H1 (cell line): Measurements from ENCODE around the gene ANGEL2. TPM values are rescaled to one million over a fixed set of nuclear protein-coding genes. Genes with fewer than 3 reads are reported as not detected.
A peak's percentile ranks its signal among the peaks of the same experiment; 100 is the strongest.

Experiments used
- CTCF ChIA-PET: fragments of 300-600 bp; sonication (Branson Sonifier 250); formaldehyde crosslinking; loops from one replicate; lab custom pipeline; 2021; ENCODE audit not compliant: partially characterized antibody; lab: Charles Lee
- POLR2A ChIA-PET: fragments of 300-600 bp; sonication (Branson Sonifier 250); formaldehyde crosslinking; loops from one replicate; lab custom pipeline; 2021; ENCODE audit warnings: inconsistent platforms; ENCODE audit not compliant: partially characterized antibody; lab: Charles Lee
- DNase-seq, 2 experiments: peaks; one replicate each; pipeline versions ENCODE4 v3.0.0 to v3.0.0-alpha.2; 2010 to 2022; ENCODE audit warnings: low spot score in 2 of 2, low read depth in 1 of 2, mixed read lengths in 1 of 2
- FAIRE-seq: peaks from 2 replicates; lab custom pipeline; 2011; peaks lifted over from hg19 to GRCh38; lab: Jason Lieb, UNC
- H2AFZ ChIP-seq: 2 replicates; pipeline ENCODE4 v1.8.1; 2012; ENCODE audit warnings: low read length, inconsistent platforms
- H2AK5ac ChIP-seq: 2 replicates; pipeline ENCODE4 v1.6.1; 2013; ENCODE audit warnings: low read depth, low read length
- H2BK120ac ChIP-seq: replicated peaks from 2 replicates; pipeline ENCODE3; 2013; ENCODE audit warnings: low read depth, low read length, inconsistent platforms
- H2BK12ac ChIP-seq: 2 replicates; pipeline ENCODE4 v1.6.1; 2013; ENCODE audit warnings: low read depth, low read length
- H2BK15ac ChIP-seq: 2 replicates; pipeline ENCODE4 v1.6.1; 2013; ENCODE audit warnings: low read length
- H2BK20ac ChIP-seq: 2 replicates; pipeline ENCODE4 v1.6.1; 2013; ENCODE audit warnings: low read length
- H2BK5ac ChIP-seq: 2 replicates; pipeline ENCODE4 v1.6.1; 2013; ENCODE audit warnings: low read depth, low read length
- H3K14ac ChIP-seq: 2 replicates; pipeline ENCODE4 v1.6.1; 2013; ENCODE audit warnings: inconsistent platforms; ENCODE audit not compliant: insufficient read length
- H3K18ac ChIP-seq: 2 replicates; pipeline ENCODE4 v1.6.1; 2013; ENCODE audit warnings: low read length; ENCODE audit errors: extremely low read depth
- H3K23ac ChIP-seq: 2 replicates; pipeline ENCODE4 v1.6.1; 2013; ENCODE audit warnings: inconsistent platforms; ENCODE audit not compliant: insufficient read length
- H3K23me2 ChIP-seq: 2 replicates; pipeline ENCODE4 v1.6.1; 2013; ENCODE audit warnings: low read depth, low read length
- H3K27ac ChIP-seq: 2 replicates; pipeline ENCODE4 v1.6.1; 2011; ENCODE audit warnings: low read depth, low read length, inconsistent platforms
- H3K27me3 ChIP-seq, 4 experiments: replicated peaks in 1 of 4; 1 replicate in 1 of 4; 2 replicates in 3 of 4; pipeline versions ENCODE4 v1.6.1 to v1.8.1; 2011 to 2013; ENCODE audit warnings: low read length in 3 of 4, mild to moderate bottlenecking in 3 of 4, inconsistent platforms in 2 of 4, mixed read lengths in 2 of 4, moderate library complexity in 1 of 4; ENCODE audit not compliant: control insufficient read depth in 3 of 4, insufficient read depth in 3 of 4; ENCODE audit errors: extremely low read depth in 1 of 4
- H3K36me3 ChIP-seq, 4 experiments: 2 replicates each; pipeline versions ENCODE4 v1.6.1 to v1.8.1; 2011 to 2013; ENCODE audit warnings: mild to moderate bottlenecking in 4 of 4, low read length in 3 of 4, moderate library complexity in 2 of 4, control low read depth in 1 of 4, inconsistent platforms in 1 of 4; ENCODE audit not compliant: insufficient read depth in 4 of 4, control insufficient read depth in 2 of 4
- H3K4ac ChIP-seq: replicated peaks from 2 replicates; pipeline ENCODE3; 2013; ENCODE audit warnings: low read length, low read depth, mixed read lengths, inconsistent platforms; ENCODE audit not compliant: insufficient read length
- H3K4me1 ChIP-seq, 4 experiments: replicated peaks in 1 of 4; 1 replicate in 1 of 4; 2 replicates in 3 of 4; pipeline versions ENCODE4 v1.6.1 to v1.8.1; 2011 to 2013; ENCODE audit warnings: low read length in 3 of 4, inconsistent platforms in 2 of 4, mixed read lengths in 1 of 4; ENCODE audit not compliant: insufficient read depth in 4 of 4, control insufficient read depth in 3 of 4
- H3K4me2 ChIP-seq, 2 experiments: 2 replicates each; pipeline versions ENCODE4 v1.6.1 to v1.8.1; 2011 to 2013; ENCODE audit warnings: low read depth in 2 of 2, low read length in 2 of 2, control low read depth in 1 of 2, inconsistent platforms in 1 of 2, mild to moderate bottlenecking in 1 of 2; ENCODE audit not compliant: insufficient read depth in 1 of 2
- H3K4me3 ChIP-seq, 4 experiments: fragments of 200-600, 300-600 bp in 1 of 4; sonication (generic), shearing (Covaris generic), sonication (Bioruptor Twin) in 1 of 4; 2 replicates each; pipeline versions ENCODE4 v1.5.1 to v1.8.1; 2011 to 2016; ENCODE audit warnings: low read length in 4 of 4, low read depth in 3 of 4, control low read depth in 2 of 4, inconsistent platforms in 2 of 4, mild to moderate bottlenecking in 2 of 4, mixed read lengths in 1 of 4, moderate library complexity in 1 of 4; ENCODE audit not compliant: insufficient read depth in 2 of 4; ENCODE audit errors: extremely low read depth in 1 of 4
- H3K56ac ChIP-seq: replicated peaks from 2 replicates; pipeline ENCODE3; 2013; ENCODE audit warnings: low read depth, mild to moderate bottlenecking, mixed read lengths, low read length, inconsistent platforms; ENCODE audit not compliant: insufficient read length
- H3K79me1 ChIP-seq: 2 replicates; pipeline ENCODE4 v1.6.1; 2013; ENCODE audit warnings: low read depth, low read length, control low read depth
- H3K79me2 ChIP-seq, 2 experiments: 2 replicates each; pipeline versions ENCODE4 v1.6.1 to v1.8.1; 2012 to 2013; ENCODE audit warnings: low read length in 2 of 2, mild to moderate bottlenecking in 2 of 2, inconsistent platforms in 1 of 2; ENCODE audit not compliant: insufficient read depth in 2 of 2, control insufficient read depth in 1 of 2
- H3K9ac ChIP-seq, 4 experiments: replicated peaks in 1 of 4; 1 replicate in 1 of 4; 2 replicates in 3 of 4; pipeline versions ENCODE4 v1.6.1 to v1.8.1; 2011 to 2013; ENCODE audit warnings: low read depth in 3 of 4, low read length in 3 of 4, control low read depth in 2 of 4, mild to moderate bottlenecking in 2 of 4, moderate library complexity in 2 of 4, inconsistent platforms in 1 of 4; ENCODE audit errors: extremely low read depth in 1 of 4
- H3K9me3 ChIP-seq, 2 experiments: 2 replicates each; pipeline versions ENCODE4 v1.6.1 to v1.8.1; 2012 to 2013; ENCODE audit warnings: mild to moderate bottlenecking in 2 of 2, moderate library complexity in 2 of 2, control low read depth in 1 of 2, inconsistent platforms in 1 of 2, low read depth in 1 of 2, low read length in 1 of 2, mixed read lengths in 1 of 2; ENCODE audit not compliant: insufficient read depth in 2 of 2
- H4K20me1 ChIP-seq, 2 experiments: replicated peaks in 1 of 2; 2 replicates each; pipeline versions ENCODE3 to v1.8.1; 2011 to 2013; ENCODE audit warnings: inconsistent platforms in 2 of 2, low read length in 2 of 2, mild to moderate bottlenecking in 1 of 2; ENCODE audit not compliant: insufficient read depth in 2 of 2, control insufficient read depth in 1 of 2
- H4K5ac ChIP-seq: 2 replicates; pipeline ENCODE4 v1.6.1; 2013; ENCODE audit warnings: low read length, low read depth, mixed read lengths, inconsistent platforms; ENCODE audit not compliant: insufficient read length
- H4K8ac ChIP-seq: 2 replicates; pipeline ENCODE4 v1.8.0; 2013; ENCODE audit warnings: mild to moderate bottlenecking, moderate library complexity, low read length, inconsistent platforms; ENCODE audit not compliant: insufficient read depth; ENCODE audit errors: extremely low read depth
- H4K91ac ChIP-seq: replicated peaks from 2 replicates; pipeline ENCODE3; 2013; ENCODE audit warnings: low read length, mixed read lengths, inconsistent platforms; ENCODE audit not compliant: insufficient read length
- CEBPB ChIP-seq: IDR thresholded peaks from 2 replicates; pipeline ENCODE4 v1.6.1; 2012; ENCODE audit warnings: low read depth, low read length
- EGR1 ChIP-seq: IDR thresholded peaks from 2 replicates; pipeline ENCODE4 v1.6.1; 2011; ENCODE audit warnings: low read depth, low read length, borderline replicate concordance
- POLR2AphosphoS5 ChIP-seq: IDR thresholded peaks from 2 replicates; pipeline ENCODE4 v1.6.1; 2011; ENCODE audit warnings: low read depth, low read length
- POU5F1 ChIP-seq: IDR thresholded peaks from 2 replicates; pipeline ENCODE4 v1.6.1; 2011; ENCODE audit warnings: low read depth, mild to moderate bottlenecking, low read length, moderate library complexity
- WGBS, 2 experiments: shearing (Covaris generic) in 1 of 2; methylation state at CpG; one replicate each; pipeline versions ENCODE4 v1.1.6 to v1.1.7; 2013 to 2015; ENCODE audit warnings: low lambda C conversion rate in 2 of 2, mixed read lengths in 2 of 2, inconsistent platforms in 1 of 2, low coverage in 1 of 2, missing lambda C conversion rate in 1 of 2; ENCODE audit not compliant: insufficient replicate concordance in 2 of 2, insufficient coverage in 1 of 2, insufficient read length in 1 of 2; ENCODE audit errors: extremely low coverage in 1 of 2, missing lambda C conversion rate in 1 of 2; 5-methylcytosine and 5-hydroxymethylcytosine counted together
- polyA plus RNA-seq, 7 experiments: library from polyadenylated mRNA; depleted of rRNA in 3 of 7; stranded (reverse) in 5 of 7; unstranded in 2 of 7; fragments of >200 nt in 5 of 7; fragments of 200-250 nt in 2 of 7; gene quantifications; 1 replicate in 5 of 7; 2 replicates in 1 of 7; 4 replicates in 1 of 7; pipeline versions ENCODE4 v1.2.1 to v1.2.3, GENCODE V29; 2011 to 2013; ENCODE audit warnings: missing spikeins in 2 of 7, mixed read lengths in 2 of 7
- total RNA-seq: library from RNA; stranded (reverse); fragmentation: NEBNext Ultra II Directional; extraction: Animal tissue kit (Norgen Biotek cat#: 25700); gene quantifications from 2 replicates; pipeline ENCODE4 v1.2.1, GENCODE V29; 2021

Gene ANGEL2
- total and polyA plus RNA-seq, 2 of the 8 experiments (the other 6 are each of a cell fraction or from before 2014, with no cell fraction given), result 18.1 to 39.9 TPM

GRCh38 chr1:212973899-212974298, 41.8 kb downstream of the ANGEL2 start:
- Histone ChIP-seq H3K56ac (no peak overlapping the region), H2BK20ac (no peak overlapping the region), H3K27me3 (no peaks in the 10 kb centered on the region), H2AFZ (no peak overlapping the region), H3K4me3 (no peak overlapping the region), H3K79me2 (no peaks in the 10 kb centered on the region; a peak in 1 of 4 replicates), H3K18ac (no peak overlapping the region), H3K23me2 (no peaks in the 10 kb centered on the region), H3K23ac (no peak overlapping the region), H4K20me1 (peaks cover 2 to 12% of the 10 kb centered on the region in 2 experiments), H3K14ac (no peak overlapping the region), H3K36me3 (peaks cover 59 to 98% (median 87%) of the 10 kb centered on the region in 4 experiments), H3K9ac (no peak overlapping the region; a peak in 1 of 7 replicates), H3K27ac (no peak overlapping the region), H3K4me2 (no peak overlapping the region), H2BK15ac (no peak overlapping the region), H3K4me1 (peaks cover 0 to 6% (median 2%) of the 10 kb centered on the region in 4 experiments; a peak in 5 of 7 replicates), H2BK12ac (no peak overlapping the region), H3K9me3 (no peaks in the 10 kb centered on the region), H4K91ac (no peak overlapping the region), H3K79me1 (peaks cover 3% of the 10 kb centered on the region; the same call in 1 of the 2 replicates), H2BK120ac (no peak overlapping the region), H3K4ac (no peak overlapping the region), H4K5ac (no peak overlapping the region), H2BK5ac (no peak overlapping the region), H4K8ac (no peak overlapping the region), H2AK5ac (no peak overlapping the region)
- ChIA-PET POLR2A (interaction anchor here (0.5 to 12.9 kb wide), 5 partner anchors 11 to 22 kb away, joined by 3 to 240 read pairs (median 5); partner anchors contain the start of gene VASH2), CTCF (interaction anchor here (1.5 kb wide), 1 partner anchor 22 kb away, joined by 5 read pairs; no protein-coding TSS in a partner anchor)
- WGBS, 2 experiments, result 89% methylated on average over 8 of the region's 8 CpGs; no CpG with 5 or more reads in 1 of the 2 experiments
- DNase-seq (no peak), FAIRE-seq (no peak)
- TF ChIP-seq POLR2AphosphoS5 (0 out of 2 replicates have a peak, but pooled peaks have one; percentile 23), EGR1 (no peak), POU5F1 (no peak), CEBPB (no peak)
